ENCODE results near the gene SEC23A.
A peak's percentile ranks its signal among the peaks of the same experiment; 100 is the strongest.
"Not testable (repeated sequence)": the region's sequence is repeated elsewhere in the genome, so short reads cannot be mapped to it uniquely, and the experiment has no call there.

The SEC23A gene

DNA sequence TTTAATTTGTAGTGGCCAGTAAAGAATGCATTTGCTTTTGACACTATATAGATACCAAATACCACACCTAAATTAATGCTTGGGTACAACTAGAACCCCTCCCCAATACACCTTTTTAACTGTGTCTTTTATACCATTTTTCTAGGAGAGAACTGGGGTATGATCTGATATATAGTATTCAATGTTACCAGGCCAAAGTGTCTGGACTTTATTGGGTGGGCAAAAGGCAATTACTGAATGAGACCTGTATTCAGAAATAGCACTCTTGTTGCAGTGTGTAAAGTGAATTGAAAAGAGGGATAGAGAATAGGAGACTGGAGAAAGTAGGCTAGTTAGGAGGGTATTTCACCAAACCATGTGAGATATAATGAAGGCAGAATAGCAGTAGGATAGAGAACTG lies 74.4 kb downstream of the SEC23A start:
- DNase-seq, result no peak

GRCh38 chr14:39025810-39026627 lies 77.0 kb downstream of the SEC23A start:
- no peak for DNase-seq

DNA sequence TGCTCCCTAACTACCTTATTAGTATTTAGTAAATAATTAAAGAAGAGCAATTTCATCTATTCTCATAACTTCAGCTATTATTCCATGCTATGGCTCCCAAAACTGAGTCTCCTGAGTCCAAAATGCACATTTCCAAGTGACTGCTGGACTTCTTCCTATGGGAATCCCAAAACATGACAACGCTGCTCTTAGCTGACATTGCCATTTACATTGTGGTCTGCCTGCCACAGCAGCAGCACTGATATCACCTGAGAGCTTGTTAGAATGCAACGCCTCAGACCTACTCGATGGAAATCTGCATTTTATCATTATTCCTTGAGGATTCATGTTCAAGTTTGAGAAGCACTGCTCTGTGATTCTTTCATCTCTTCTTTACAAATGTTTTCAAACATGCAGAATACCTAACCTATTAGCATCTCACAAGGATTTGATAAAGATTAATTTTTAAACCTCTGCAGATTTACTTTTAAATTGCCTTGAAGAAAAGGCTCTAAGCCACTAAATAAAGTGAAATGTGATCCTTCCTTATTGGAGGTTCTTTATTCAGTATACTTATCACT lies 77.7 kb downstream of the SEC23A start:
- no peak for DNase-seq

GRCh38 chr14:39023939-39024871 lies 78.8 kb downstream of the SEC23A start:
- DNase-seq, result peak; percentile 20

- not testable (repeated sequence) for DNase-seq
Measured at GRCh38 chr14:39017096-39018016, 85.7 kb downstream of the SEC23A start.

- no peak for DNase-seq
Measured at GRCh38 chr14:39016733-39017095, 86.3 kb downstream of the SEC23A start.

GRCh38 chr14:39015964-39016577 lies 87.0 kb downstream of the SEC23A start:
- DNase-seq, result no peak

- peak; percentile 35 for DNase-seq
Measured at GRCh38 chr14:39015360-39015961, 87.6 kb downstream of the SEC23A start.

- DNase-seq, result no peak
Measured at GRCh38 chr14:39014460-39014859, 88.6 kb downstream of the SEC23A start.

- DNase-seq, result not testable (repeated sequence)
Measured at GRCh38 chr14:39008965-39009364, 94.1 kb downstream of the SEC23A start.

GRCh38 chr14:39006721-39007410 lies 96.2 kb downstream of the SEC23A start:
- DNase-seq, result no peak

- no peak for DNase-seq
Measured at GRCh38 chr14:39005044-39005880, 97.8 kb downstream of the SEC23A start.

- no peak for DNase-seq
Measured at GRCh38 chr14:38999949-39000348, 103.1 kb downstream of the SEC23A start.

DNA sequence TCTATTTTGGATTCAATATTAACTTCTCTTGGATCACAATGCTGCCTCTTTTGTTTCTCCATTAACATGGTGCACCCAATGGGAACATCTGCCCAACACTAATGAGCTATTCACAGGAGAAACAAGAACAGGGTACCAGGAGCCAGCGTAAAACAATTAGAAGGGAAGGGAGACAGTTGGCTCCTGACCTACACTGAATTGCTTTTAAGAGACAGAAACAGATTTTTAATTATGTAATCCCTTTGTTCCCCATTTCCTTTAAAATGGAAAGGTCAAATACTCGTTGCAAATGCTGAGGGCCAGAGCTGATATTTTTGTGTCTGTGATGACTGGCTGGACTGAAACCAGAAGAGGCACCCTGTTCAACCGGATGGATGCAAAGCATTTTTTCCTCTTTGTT lies 108.3 kb downstream of the SEC23A start:
- DNase-seq, result no peak

GRCh38 chr14:38993981-38994380 lies 109.1 kb downstream of the SEC23A start:
- DNase-seq, result no peak

GRCh38 chr14:38992067-38992844 lies 110.8 kb downstream of the SEC23A start:
- no peak for DNase-seq

DNA sequence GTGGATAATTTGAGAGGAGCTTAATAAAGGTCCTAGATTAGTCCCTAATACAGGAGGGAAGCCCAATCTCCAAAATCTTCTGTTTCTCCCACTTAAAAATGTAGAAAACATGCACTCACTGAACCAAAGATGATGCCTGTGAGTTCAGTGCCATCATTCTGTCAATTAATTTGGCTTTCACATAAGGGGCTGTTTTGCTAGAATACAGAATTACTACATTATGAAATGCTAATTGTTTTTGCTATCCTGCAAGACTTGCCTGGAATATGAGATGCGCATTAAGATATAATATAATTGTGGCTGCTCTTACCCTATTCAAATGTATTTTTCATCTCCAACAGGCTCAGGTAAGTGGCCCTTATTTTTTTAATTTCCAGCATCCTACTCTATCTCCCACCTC lies 111.7 kb downstream of the SEC23A start:
- no peak for DNase-seq

- no peak for DNase-seq
Measured at GRCh38 chr14:38989922-38990546, 113.0 kb downstream of the SEC23A start.

DNA sequence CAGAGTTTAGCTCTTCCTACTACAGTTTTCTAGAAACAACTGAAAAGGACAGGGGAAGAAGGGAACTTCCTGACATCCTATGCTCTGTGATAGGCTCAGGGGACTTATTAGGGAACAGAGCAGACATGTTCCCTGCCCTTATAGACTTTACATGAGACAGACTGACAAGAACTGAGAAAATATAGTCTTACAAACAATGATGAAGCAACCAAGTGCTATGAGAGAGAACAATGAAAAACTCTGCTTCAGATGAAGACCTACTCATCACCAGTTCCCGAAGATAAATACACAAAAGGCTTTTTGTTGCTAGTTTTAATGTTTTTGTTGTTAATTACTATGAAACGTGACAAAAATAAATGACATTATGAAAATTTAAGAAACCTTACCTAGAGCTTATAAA lies 115.3 kb downstream of the SEC23A start:
- DNase-seq, result no peak
